Esophagus squamous epithelium (tissue), 4 donors: Measurements from ENCODE around the gene YES1.
"Not testable (repeated sequence)": the region's sequence is repeated elsewhere in the genome, so short reads cannot be mapped to it uniquely, and the experiment has no call there.

Source experiments
- POLR2A ChIP-seq, 4 donors: fragments of 450-650 bp; IDR thresholded peaks; one replicate each; pipeline ENCODE4 v1.6.1; 2017; ENCODE audit warnings: antibody characterized with exemption in 4 of 4, mild to moderate bottlenecking in 4 of 4, moderate library complexity in 3 of 4
- TF ChIP-seq, protein P1 (sequence below), 6 experiments: fragments of 450-650 bp in 4 of 6; fragments of 200-600 bp in 2 of 6; sonication (generic) in 2 of 6; IDR thresholded peaks; one replicate each; pipeline ENCODE4 v1.5.1; 2016 to 2019; ENCODE audit warnings: antibody characterized with exemption in 6 of 6, mild to moderate bottlenecking in 4 of 6, moderate library complexity in 4 of 6

DNA sequence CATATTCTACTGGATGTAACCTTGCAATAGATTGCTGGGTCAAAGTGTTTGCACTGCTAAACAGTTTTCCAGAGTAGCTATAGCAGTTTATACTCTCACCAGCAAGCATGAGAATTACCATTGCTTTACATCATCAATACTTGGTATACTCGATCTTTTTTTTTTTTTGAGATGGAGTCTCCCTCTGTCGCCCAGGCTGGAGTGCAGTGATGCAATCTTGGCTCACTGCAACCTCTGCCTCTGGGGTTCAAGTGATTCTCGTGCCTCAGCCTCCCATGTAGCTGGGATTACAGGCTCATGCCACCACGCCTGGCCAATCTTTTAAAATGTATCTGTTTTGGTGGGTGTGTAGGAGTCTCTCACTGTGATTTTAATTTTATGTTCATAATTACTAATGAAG is 36.0 kb downstream of the YES1 start:
- TF ChIP-seq, protein P1, sequence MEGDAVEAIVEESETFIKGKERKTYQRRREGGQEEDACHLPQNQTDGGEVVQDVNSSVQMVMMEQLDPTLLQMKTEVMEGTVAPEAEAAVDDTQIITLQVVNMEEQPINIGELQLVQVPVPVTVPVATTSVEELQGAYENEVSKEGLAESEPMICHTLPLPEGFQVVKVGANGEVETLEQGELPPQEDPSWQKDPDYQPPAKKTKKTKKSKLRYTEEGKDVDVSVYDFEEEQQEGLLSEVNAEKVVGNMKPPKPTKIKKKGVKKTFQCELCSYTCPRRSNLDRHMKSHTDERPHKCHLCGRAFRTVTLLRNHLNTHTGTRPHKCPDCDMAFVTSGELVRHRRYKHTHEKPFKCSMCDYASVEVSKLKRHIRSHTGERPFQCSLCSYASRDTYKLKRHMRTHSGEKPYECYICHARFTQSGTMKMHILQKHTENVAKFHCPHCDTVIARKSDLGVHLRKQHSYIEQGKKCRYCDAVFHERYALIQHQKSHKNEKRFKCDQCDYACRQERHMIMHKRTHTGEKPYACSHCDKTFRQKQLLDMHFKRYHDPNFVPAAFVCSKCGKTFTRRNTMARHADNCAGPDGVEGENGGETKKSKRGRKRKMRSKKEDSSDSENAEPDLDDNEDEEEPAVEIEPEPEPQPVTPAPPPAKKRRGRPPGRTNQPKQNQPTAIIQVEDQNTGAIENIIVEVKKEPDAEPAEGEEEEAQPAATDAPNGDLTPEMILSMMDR (IDR thresholded peaks at IDR 0.05) = not testable (repeated sequence)
- TF ChIP-seq POLR2A (IDR thresholded peaks at IDR 0.05) = not testable (repeated sequence)
